Stimulated activated memory B cell treated with anti-CD40 and anti-IgM and Interleukin-4, amounts not matched to agents 10 μg/mL and 1 μg/mL and 100 μg/mL, for 72 hours (primary cell): ENCODE results near the gene IMMP2L.

Experiments used
- ATAC-seq: fragments of 150-1000 bp; cut with Tn5 transposase; 2 replicates; pipeline ENCODE4 v1.10.0; 2021
- H3K27ac Mint-ChIP-seq: one replicate; pipeline ENCODE4 v1.8.0; 2022; ENCODE audit warnings: mild to moderate bottlenecking, mixed read lengths
- H3K27me3 Mint-ChIP-seq: one replicate; pipeline ENCODE4 v1.8.0; 2022; ENCODE audit warnings: mixed read lengths
- H3K36me3 Mint-ChIP-seq: one replicate; pipeline ENCODE4 v1.8.0; 2022; ENCODE audit warnings: mixed read lengths
- H3K4me1 Mint-ChIP-seq: one replicate; pipeline ENCODE4 v1.8.0; 2022; ENCODE audit warnings: mixed read lengths
- H3K4me3 Mint-ChIP-seq: one replicate; pipeline ENCODE4 v1.8.0; 2022; ENCODE audit warnings: mild to moderate bottlenecking, moderate library complexity, mixed read lengths
- H3K9me3 Mint-ChIP-seq: one replicate; pipeline ENCODE4 v1.8.0; 2022; ENCODE audit warnings: mixed read lengths

Gene IMMP2L

GRCh38 chr7:111424768-111425167 is 137.5 kb downstream of the IMMP2L start:
- Mint-ChIP-seq H3K4me3 (no peak overlapping the region), H3K36me3 (peaks cover 22% of the 10 kb centered on the region), H3K4me1 (no peaks in the 10 kb centered on the region), H3K9me3 (peaks cover 9% of the 10 kb centered on the region), H3K27ac (no peak overlapping the region), H3K27me3 (no peaks in the 10 kb centered on the region)
- ATAC-seq = no peak

GRCh38 chr7:111414374-111414773 is 147.9 kb downstream of the IMMP2L start:
- Mint-ChIP-seq H3K4me1 (peaks cover 22% of the 10 kb centered on the region), H3K4me3 (no peak overlapping the region), H3K9me3 (no peaks in the 10 kb centered on the region), H3K36me3 (peaks cover 10% of the 10 kb centered on the region), H3K27me3 (no peaks in the 10 kb centered on the region), H3K27ac (peak overlapping the region; percentile 10)
- no peak for ATAC-seq

- Mint-ChIP-seq H3K27me3 (no peaks in the 10 kb centered on the region), H3K27ac (peak overlapping the region; percentile 10), H3K4me1 (peaks cover 22% of the 10 kb centered on the region), H3K36me3 (peaks cover 10% of the 10 kb centered on the region), H3K9me3 (no peaks in the 10 kb centered on the region), H3K4me3 (no peak overlapping the region)
- ATAC-seq = no peak
Measured at GRCh38 chr7:111413739-111414138, 148.6 kb downstream of the IMMP2L start.

DNA sequence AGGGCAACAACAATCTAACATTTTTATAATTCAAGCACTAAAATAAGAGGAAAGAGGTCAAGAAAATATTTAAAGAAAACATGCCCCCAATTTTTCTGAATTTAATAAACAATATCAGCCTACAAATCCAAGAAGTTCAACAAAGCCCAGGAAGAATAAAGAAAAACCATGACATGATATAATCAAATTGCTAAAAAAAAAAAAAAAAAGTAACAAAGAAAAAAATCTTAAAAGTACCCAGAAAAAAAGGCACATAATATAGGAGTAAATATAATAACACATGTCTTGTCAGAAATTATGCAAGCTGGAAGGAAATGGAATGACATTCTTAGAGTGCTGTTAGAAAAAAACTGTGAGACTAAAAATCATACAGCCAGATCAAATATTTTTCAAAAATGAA is 151.4 kb downstream of the IMMP2L start:
- no peak for ATAC-seq
- Mint-ChIP-seq H3K36me3 (peaks cover 10% of the 10 kb centered on the region), H3K9me3 (no peaks in the 10 kb centered on the region), H3K4me3 (no peak overlapping the region), H3K27me3 (no peaks in the 10 kb centered on the region), H3K27ac (no peak overlapping the region), H3K4me1 (peaks cover 22% of the 10 kb centered on the region)

DNA sequence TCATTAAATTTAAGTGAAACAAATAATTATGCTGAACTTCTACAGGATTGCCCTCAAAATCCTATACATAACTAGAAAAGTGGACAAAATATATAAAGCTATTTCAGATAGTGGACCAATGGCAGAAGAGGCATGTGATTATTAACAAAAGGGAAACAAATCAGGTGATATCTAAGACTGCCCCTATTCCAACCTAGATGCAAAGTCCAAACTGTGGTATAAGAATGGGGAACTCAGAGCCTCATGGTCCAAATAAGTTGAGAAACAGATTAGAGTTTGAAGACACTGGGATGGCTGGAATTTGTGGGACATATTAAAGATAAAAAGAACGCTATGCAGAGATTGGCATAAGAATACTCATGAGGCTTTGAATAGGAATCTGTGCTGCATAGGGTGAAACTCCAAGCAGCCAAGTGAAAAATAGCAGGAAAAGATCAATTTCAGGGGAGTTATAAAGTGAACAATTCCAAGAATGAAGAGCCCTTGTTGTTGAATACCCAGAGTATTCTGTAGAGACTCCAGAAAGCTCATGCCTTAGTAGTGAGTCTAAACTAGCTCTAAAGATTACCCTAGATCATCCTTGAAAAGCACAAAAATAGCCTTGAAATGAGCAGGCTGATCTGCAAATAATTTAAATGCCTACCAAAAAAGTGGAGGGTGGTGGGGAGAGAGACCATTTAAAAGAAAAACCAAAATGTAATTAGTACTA is 152.4 kb downstream of the IMMP2L start:
- no peak for ATAC-seq
- no peaks in the 10 kb centered on the region for H3K27me3 Mint-ChIP-seq
- H3K4me1 Mint-ChIP-seq = peaks cover 22% of the 10 kb centered on the region
- no peak overlapping the region for H3K27ac Mint-ChIP-seq
- H3K9me3 Mint-ChIP-seq = no peaks in the 10 kb centered on the region
- H3K4me3 Mint-ChIP-seq = no peak overlapping the region
- peaks cover 10% of the 10 kb centered on the region for H3K36me3 Mint-ChIP-seq

DNA sequence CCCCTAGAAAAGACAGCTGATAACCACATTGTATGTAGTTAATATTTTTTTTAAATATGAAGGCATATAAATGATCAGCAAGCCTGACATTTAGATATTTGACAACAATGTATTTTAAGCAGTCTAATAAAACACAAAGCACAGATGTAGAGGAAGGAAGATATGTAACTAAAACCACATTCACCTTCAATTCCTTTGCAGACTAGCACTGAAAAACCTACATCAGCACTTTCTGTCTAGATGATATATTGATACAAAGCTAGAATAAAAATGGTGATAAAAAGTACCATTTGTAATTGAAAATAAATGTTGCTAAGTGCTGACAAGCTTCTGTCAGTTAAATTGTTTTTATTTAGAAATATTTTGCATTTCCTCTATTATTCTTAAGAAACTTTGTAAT is 153.6 kb downstream of the IMMP2L start:
- no peak overlapping the region for H3K4me3 Mint-ChIP-seq
- ATAC-seq = no peak
- no peaks in the 10 kb centered on the region for H3K9me3 Mint-ChIP-seq
- H3K36me3 Mint-ChIP-seq = peaks cover 10% of the 10 kb centered on the region
- H3K27ac Mint-ChIP-seq = no peak overlapping the region
- no peaks in the 10 kb centered on the region for H3K27me3 Mint-ChIP-seq
- H3K4me1 Mint-ChIP-seq = peaks cover 14% of the 10 kb centered on the region

GRCh38 chr7:111407258-111407657 is 155.0 kb downstream of the IMMP2L start:
- Mint-ChIP-seq H3K4me3 (no peak overlapping the region), H3K27me3 (no peaks in the 10 kb centered on the region), H3K27ac (no peak overlapping the region), H3K9me3 (peaks cover 3% of the 10 kb centered on the region), H3K4me1 (peaks cover 11% of the 10 kb centered on the region), H3K36me3 (peaks cover 16% of the 10 kb centered on the region)
- ATAC-seq = no peak

- Mint-ChIP-seq H3K4me3 (no peak overlapping the region), H3K36me3 (peaks cover 9% of the 10 kb centered on the region), H3K27ac (no peak overlapping the region), H3K27me3 (no peaks in the 10 kb centered on the region), H3K4me1 (peaks cover 11% of the 10 kb centered on the region), H3K9me3 (peaks cover 3% of the 10 kb centered on the region)
- no peak for ATAC-seq
Measured at GRCh38 chr7:111405621-111406020, 156.7 kb downstream of the IMMP2L start.

GRCh38 chr7:111401516-111401915 is 160.8 kb downstream of the IMMP2L start:
- ATAC-seq = no peak
- H3K27me3 Mint-ChIP-seq = no peaks in the 10 kb centered on the region
- peaks cover 6% of the 10 kb centered on the region for H3K4me1 Mint-ChIP-seq
- no peak overlapping the region for H3K27ac Mint-ChIP-seq
- peaks cover 26% of the 10 kb centered on the region for H3K36me3 Mint-ChIP-seq
- peaks cover 14% of the 10 kb centered on the region for H3K9me3 Mint-ChIP-seq
- H3K4me3 Mint-ChIP-seq = no peak overlapping the region

GRCh38 chr7:111400088-111400487 is 162.2 kb downstream of the IMMP2L start:
- H3K9me3 Mint-ChIP-seq = peaks cover 14% of the 10 kb centered on the region
- H3K4me3 Mint-ChIP-seq = no peak overlapping the region
- ATAC-seq = no peak
- H3K36me3 Mint-ChIP-seq = peaks cover 26% of the 10 kb centered on the region
- H3K27ac Mint-ChIP-seq = no peak overlapping the region
- no peaks in the 10 kb centered on the region for H3K27me3 Mint-ChIP-seq
- peaks cover 6% of the 10 kb centered on the region for H3K4me1 Mint-ChIP-seq

DNA sequence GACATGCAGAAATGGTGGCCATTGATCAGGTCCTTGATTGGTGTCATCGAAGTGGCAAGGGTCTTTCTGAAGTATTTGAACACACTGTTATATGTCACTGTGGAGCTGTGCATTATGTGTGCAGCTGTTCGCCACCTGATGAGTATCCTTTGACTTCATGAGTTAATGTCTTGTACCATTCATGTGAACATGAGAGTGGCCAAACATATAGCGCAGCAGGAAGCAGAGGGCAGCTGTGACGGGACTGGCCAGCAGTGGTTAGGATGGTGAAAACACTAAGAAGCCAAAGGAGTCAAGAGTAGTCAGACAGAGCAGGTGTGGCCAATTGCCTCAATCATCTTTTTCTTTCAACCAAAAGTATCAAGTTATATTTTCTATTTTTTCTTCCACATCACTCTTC is 167.4 kb downstream of the IMMP2L start:
- peaks cover 15% of the 10 kb centered on the region for H3K4me1 Mint-ChIP-seq
- peaks cover 9% of the 10 kb centered on the region for H3K9me3 Mint-ChIP-seq
- peaks cover 16% of the 10 kb centered on the region for H3K36me3 Mint-ChIP-seq
- no peaks in the 10 kb centered on the region for H3K27me3 Mint-ChIP-seq
- H3K4me3 Mint-ChIP-seq = no peak overlapping the region
- no peak overlapping the region for H3K27ac Mint-ChIP-seq
- ATAC-seq = no peak

DNA sequence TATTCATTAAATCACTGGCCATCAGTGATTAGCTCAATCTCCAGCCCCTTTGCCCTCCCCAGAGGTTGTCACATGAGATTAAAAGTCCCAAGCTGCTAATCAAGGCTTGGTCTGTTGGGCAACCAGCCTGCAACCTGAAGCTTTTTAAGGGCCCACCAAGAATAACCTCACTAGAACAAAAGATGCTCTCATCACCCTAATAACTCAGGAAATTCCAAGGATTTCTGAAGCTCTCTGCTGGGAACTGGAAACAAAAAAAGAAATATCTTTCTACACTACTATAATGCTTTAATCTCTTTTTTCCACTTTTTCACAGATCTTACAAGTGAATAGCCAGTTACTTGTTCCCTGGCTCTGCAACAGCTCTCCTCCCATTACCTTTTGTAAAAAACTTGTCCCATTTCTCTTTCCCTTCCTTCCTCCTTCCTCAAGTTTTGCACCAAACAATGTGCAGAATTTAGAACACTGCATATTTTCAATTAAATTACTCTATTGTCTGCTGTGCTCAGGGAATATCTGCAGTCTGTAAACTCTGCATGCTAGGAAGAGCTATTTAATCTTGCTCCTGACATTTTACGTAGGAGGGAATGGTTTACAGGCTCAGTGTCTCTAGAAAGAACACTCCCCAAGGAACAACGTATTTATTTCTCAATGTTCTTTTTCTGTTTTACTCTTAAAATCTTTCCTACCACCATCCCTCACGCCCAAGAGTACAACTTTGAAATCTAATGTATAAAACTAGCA is 169.1 kb downstream of the IMMP2L start:
- no peak for ATAC-seq
- Mint-ChIP-seq H3K27me3 (no peaks in the 10 kb centered on the region), H3K4me1 (peaks cover 32% of the 10 kb centered on the region), H3K36me3 (peaks cover 11% of the 10 kb centered on the region), H3K9me3 (peaks cover 6% of the 10 kb centered on the region), H3K4me3 (no peak overlapping the region), H3K27ac (no peak overlapping the region)

- Mint-ChIP-seq H3K27ac (no peak overlapping the region), H3K9me3 (peaks cover 6% of the 10 kb centered on the region), H3K4me3 (no peak overlapping the region), H3K27me3 (no peaks in the 10 kb centered on the region), H3K4me1 (peaks cover 35% of the 10 kb centered on the region), H3K36me3 (peaks cover 14% of the 10 kb centered on the region)
- no peak for ATAC-seq
Measured at GRCh38 chr7:111392294-111392693, 170.0 kb downstream of the IMMP2L start.

- Mint-ChIP-seq H3K36me3 (peaks cover 20% of the 10 kb centered on the region), H3K4me1 (peaks cover 35% of the 10 kb centered on the region), H3K27ac (peak overlapping the region; percentile 54), H3K27me3 (no peaks in the 10 kb centered on the region), H3K4me3 (no peak overlapping the region), H3K9me3 (peaks cover 6% of the 10 kb centered on the region)
- ATAC-seq = no peak
Measured at GRCh38 chr7:111390000-111390399, 172.3 kb downstream of the IMMP2L start.

DNA sequence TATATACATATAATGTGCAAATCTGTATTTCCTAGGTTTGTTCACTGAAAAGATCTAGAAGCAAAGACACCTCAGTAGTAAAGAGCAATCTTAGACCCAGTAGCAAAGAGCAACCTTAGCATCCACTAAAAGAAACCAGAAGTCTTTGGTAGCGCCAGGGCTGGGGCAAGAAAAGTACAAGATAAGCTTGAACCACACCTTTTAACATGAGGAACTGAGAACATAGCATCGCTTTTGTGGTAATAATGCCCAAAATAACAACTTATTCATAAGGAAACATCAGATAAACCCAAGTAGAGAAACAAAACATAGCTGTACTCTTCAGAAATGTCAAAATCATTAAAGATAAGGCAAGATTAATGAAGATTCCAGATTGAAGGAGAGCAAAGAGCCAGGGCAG is 173.4 kb downstream of the IMMP2L start:
- peaks cover 6% of the 10 kb centered on the region for H3K9me3 Mint-ChIP-seq
- peaks cover 35% of the 10 kb centered on the region for H3K4me1 Mint-ChIP-seq
- peaks cover 23% of the 10 kb centered on the region for H3K36me3 Mint-ChIP-seq
- H3K4me3 Mint-ChIP-seq = no peak overlapping the region
- peak overlapping the region; percentile 52 for H3K27ac Mint-ChIP-seq
- peak; percentile 83 for ATAC-seq
- H3K27me3 Mint-ChIP-seq = no peaks in the 10 kb centered on the region

DNA sequence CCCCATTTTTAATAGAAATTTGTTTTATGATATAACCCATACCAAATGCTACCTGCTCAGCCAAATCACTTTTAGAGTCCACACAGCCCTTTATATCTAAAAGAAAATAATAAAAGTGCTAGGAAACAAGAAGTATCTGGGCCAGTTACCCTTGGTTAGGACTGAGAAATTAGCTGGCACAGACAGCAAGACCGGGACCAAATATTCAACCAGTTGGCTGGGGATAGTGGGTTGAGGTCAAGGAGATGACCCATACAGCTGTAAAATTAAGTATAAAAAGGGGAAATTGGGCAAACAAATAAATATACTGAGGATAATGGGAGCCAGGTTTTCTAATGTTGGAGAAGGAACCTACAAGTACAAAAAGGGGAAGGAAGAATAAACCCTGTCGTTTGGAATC is 174.3 kb downstream of the IMMP2L start:
- Mint-ChIP-seq H3K4me1 (peaks cover 35% of the 10 kb centered on the region), H3K4me3 (no peak overlapping the region), H3K9me3 (peaks cover 6% of the 10 kb centered on the region), H3K27me3 (no peaks in the 10 kb centered on the region), H3K36me3 (peaks cover 28% of the 10 kb centered on the region), H3K27ac (peak overlapping the region; percentile 52)
- no peak for ATAC-seq
